ENCODE data around the gene CDK17.

DNA sequence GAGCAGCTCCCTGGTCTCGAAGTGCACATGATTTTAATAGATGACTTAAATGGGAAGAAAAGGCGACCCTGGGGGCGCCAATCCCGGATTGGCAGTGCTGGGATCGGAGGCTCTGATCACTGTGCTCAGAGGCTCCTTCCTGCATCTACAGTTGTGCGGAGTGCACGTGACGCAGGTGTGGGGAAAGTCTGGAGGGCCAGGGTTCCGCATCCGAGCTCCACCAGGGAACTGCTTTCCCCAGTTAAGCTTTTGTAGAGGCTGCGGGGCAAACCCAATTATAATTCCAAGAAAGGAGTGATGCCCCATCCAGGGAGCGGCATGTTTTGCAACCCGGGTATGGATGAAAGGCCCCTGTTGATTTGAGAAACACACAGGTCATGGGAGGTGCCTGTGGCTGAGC lies 169.6 kb downstream of the CDK17 start:
- TF ChIP-seq ARNTL (CRISPR knock-in tag; IDR thresholded peaks at IDR 0.05; ENCODE audit: borderline replicate concordance, low read depth) (no peak), TCF4 (CRISPR knock-in tag; IDR thresholded peaks at IDR 0.05; ENCODE audit: borderline replicate concordance) (no peak), ESRRG (CRISPR knock-in tag; IDR thresholded peaks at IDR 0.05) (no peak), RARB (CRISPR knock-in tag; IDR thresholded peaks at IDR 0.05) (no peak), CSDC2 (CRISPR knock-in tag; IDR thresholded peaks at IDR 0.05) (no peak), GLIS3 (CRISPR knock-in tag; IDR thresholded peaks at IDR 0.05) (no peak), ZNF70 (CRISPR knock-in tag; IDR thresholded peaks at IDR 0.05) (no peak), ZC3H10 (CRISPR knock-in tag; IDR thresholded peaks at IDR 0.05) (no peak), BACH2 (CRISPR knock-in tag; IDR thresholded peaks at IDR 0.05; ENCODE audit: borderline replicate concordance) (no peak), ZFP30 (CRISPR knock-in tag; IDR thresholded peaks at IDR 0.05) (no peak), ISL1 (CRISPR knock-in tag; IDR thresholded peaks at IDR 0.05) (no peak)
- TF ChIP-seq, protein P1, sequence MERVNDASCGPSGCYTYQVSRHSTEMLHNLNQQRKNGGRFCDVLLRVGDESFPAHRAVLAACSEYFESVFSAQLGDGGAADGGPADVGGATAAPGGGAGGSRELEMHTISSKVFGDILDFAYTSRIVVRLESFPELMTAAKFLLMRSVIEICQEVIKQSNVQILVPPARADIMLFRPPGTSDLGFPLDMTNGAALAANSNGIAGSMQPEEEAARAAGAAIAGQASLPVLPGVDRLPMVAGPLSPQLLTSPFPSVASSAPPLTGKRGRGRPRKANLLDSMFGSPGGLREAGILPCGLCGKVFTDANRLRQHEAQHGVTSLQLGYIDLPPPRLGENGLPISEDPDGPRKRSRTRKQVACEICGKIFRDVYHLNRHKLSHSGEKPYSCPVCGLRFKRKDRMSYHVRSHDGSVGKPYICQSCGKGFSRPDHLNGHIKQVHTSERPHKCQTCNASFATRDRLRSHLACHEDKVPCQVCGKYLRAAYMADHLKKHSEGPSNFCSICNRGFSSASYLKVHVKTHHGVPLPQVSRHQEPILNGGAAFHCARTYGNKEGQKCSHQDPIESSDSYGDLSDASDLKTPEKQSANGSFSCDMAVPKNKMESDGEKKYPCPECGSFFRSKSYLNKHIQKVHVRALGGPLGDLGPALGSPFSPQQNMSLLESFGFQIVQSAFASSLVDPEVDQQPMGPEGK (CRISPR knock-in tag; IDR thresholded peaks at IDR 0.05; ENCODE audit: borderline replicate concordance) = no peak
- TF ChIP-seq, protein P2, sequence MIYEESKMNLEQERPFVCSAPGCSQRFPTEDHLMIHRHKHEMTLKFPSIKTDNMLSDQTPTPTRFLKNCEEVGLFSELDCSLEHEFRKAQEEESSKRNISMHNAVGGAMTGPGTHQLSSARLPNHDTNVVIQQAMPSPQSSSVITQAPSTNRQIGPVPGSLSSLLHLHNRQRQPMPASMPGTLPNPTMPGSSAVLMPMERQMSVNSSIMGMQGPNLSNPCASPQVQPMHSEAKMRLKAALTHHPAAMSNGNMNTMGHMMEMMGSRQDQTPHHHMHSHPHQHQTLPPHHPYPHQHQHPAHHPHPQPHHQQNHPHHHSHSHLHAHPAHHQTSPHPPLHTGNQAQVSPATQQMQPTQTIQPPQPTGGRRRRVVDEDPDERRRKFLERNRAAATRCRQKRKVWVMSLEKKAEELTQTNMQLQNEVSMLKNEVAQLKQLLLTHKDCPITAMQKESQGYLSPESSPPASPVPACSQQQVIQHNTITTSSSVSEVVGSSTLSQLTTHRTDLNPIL (CRISPR knock-in tag; IDR thresholded peaks at IDR 0.05; ENCODE audit: low read depth) = no peak
- TF ChIP-seq, protein P3, sequence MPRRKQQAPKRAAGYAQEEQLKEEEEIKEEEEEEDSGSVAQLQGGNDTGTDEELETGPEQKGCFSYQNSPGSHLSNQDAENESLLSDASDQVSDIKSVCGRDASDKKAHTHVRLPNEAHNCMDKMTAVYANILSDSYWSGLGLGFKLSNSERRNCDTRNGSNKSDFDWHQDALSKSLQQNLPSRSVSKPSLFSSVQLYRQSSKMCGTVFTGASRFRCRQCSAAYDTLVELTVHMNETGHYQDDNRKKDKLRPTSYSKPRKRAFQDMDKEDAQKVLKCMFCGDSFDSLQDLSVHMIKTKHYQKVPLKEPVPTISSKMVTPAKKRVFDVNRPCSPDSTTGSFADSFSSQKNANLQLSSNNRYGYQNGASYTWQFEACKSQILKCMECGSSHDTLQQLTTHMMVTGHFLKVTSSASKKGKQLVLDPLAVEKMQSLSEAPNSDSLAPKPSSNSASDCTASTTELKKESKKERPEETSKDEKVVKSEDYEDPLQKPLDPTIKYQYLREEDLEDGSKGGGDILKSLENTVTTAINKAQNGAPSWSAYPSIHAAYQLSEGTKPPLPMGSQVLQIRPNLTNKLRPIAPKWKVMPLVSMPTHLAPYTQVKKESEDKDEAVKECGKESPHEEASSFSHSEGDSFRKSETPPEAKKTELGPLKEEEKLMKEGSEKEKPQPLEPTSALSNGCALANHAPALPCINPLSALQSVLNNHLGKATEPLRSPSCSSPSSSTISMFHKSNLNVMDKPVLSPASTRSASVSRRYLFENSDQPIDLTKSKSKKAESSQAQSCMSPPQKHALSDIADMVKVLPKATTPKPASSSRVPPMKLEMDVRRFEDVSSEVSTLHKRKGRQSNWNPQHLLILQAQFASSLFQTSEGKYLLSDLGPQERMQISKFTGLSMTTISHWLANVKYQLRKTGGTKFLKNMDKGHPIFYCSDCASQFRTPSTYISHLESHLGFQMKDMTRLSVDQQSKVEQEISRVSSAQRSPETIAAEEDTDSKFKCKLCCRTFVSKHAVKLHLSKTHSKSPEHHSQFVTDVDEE (CRISPR knock-in tag; IDR thresholded peaks at IDR 0.05) = no peak
